IMR-90 (cell line): Measurements from ENCODE around the gene TRAFD1. TPM values are rescaled to one million over a fixed set of nuclear protein-coding genes. Genes with fewer than 3 reads are reported as not detected.

Experiments
- ATAC-seq: fragments of 200-7000 bp; cut with Tn5 transposase; 2 replicates; pipeline ENCODE4 v1.9.1; 2020; ENCODE audit warnings: low read depth, mild to moderate bottlenecking, moderate library complexity
- BruUV-seq: library from RNA; stranded (reverse); fragments of 400-500 nt; replicated peaks from 2 replicates; lab custom pipeline; 2021; lab: Mats Ljungman, UMichigan
- CTCF ChIA-PET: fragments of 300-600 bp; formaldehyde crosslinking; extraction: SDS; loops from one replicate; lab custom pipeline; 2021; ENCODE audit warnings: antibody characterized with exemption; lab: Yijun Ruan, JAX
- POLR2A ChIA-PET: fragments of 300-600 bp; sonication (Branson Sonifier 250); formaldehyde crosslinking; loops from one replicate; lab custom pipeline; 2022; ENCODE audit warnings: antibody characterized with exemption; ENCODE audit not compliant: unreplicated experiment; lab: Charles Lee
- DNase-seq: peaks from one replicate; pipeline ENCODE4 v3.0.0; 2013
- H2AFZ ChIP-seq: replicated peaks from 2 replicates; pipeline ENCODE3; 2013; ENCODE audit warnings: low read length, mild to moderate bottlenecking; ENCODE audit not compliant: poor library complexity
- H2AK5ac ChIP-seq: 2 replicates; pipeline ENCODE4 v1.6.1; 2013; ENCODE audit warnings: low read depth, low read length, inconsistent platforms
- H2AK9ac ChIP-seq: replicated peaks from 2 replicates; pipeline ENCODE3; 2013; ENCODE audit warnings: mild to moderate bottlenecking, low read depth, low read length, moderate library complexity; ENCODE audit not compliant: poor library complexity
- H2BK120ac ChIP-seq: 2 replicates; pipeline ENCODE4 v1.6.1; 2013; ENCODE audit warnings: low read depth, low read length, inconsistent platforms
- H2BK15ac ChIP-seq: 3 replicates; pipeline ENCODE4 v1.6.1; 2013; ENCODE audit warnings: low read depth, low read length, inconsistent platforms
- H2BK20ac ChIP-seq: 2 replicates; pipeline ENCODE4 v1.6.1; 2013; ENCODE audit warnings: low read depth, mild to moderate bottlenecking, inconsistent platforms, low read length, moderate library complexity
- H2BK5ac ChIP-seq: 2 replicates; pipeline ENCODE4 v1.6.1; 2013; ENCODE audit warnings: mild to moderate bottlenecking, low read depth, low read length, inconsistent platforms; ENCODE audit not compliant: poor library complexity, severe bottlenecking
- H3K14ac ChIP-seq: replicated peaks from 2 replicates; pipeline ENCODE4 v1.6.1; 2013; ENCODE audit warnings: low read depth, low read length, inconsistent platforms
- H3K18ac ChIP-seq: 2 replicates; pipeline ENCODE4 v1.6.1; 2013; ENCODE audit warnings: low read depth, low read length, control low read depth
- H3K23ac ChIP-seq: 2 replicates; pipeline ENCODE4 v1.6.1; 2013; ENCODE audit warnings: low read depth, low read length, inconsistent platforms
- H3K27ac ChIP-seq: 2 replicates; pipeline ENCODE4 v1.5.1; 2013; ENCODE audit warnings: mild to moderate bottlenecking, control low read depth, low read length; ENCODE audit not compliant: insufficient read depth
- H3K27me3 ChIP-seq: 2 replicates; pipeline ENCODE4 v1.6.1; 2013; ENCODE audit warnings: low read length; ENCODE audit not compliant: control insufficient read depth, insufficient read depth
- H3K36me3 ChIP-seq: 2 replicates; pipeline ENCODE4 v1.6.1; 2013; ENCODE audit warnings: low read length, mixed read lengths; ENCODE audit not compliant: control insufficient read depth, insufficient read depth
- H3K4ac ChIP-seq: 2 replicates; pipeline ENCODE4 v1.6.1; 2013; ENCODE audit warnings: low read depth, low read length, inconsistent platforms
- H3K4me1 ChIP-seq: 2 replicates; pipeline ENCODE4 v1.6.1; 2013; ENCODE audit warnings: low read length, mixed read lengths; ENCODE audit not compliant: control insufficient read depth, insufficient read depth
- H3K4me2 ChIP-seq: 2 replicates; pipeline ENCODE4 v1.6.1; 2013; ENCODE audit warnings: low read depth, mild to moderate bottlenecking, control low read depth, low read length, moderate library complexity
- H3K4me3 ChIP-seq: 2 replicates; pipeline ENCODE4 v1.5.1; 2013; ENCODE audit warnings: low read depth, mild to moderate bottlenecking, control low read depth, low read length, moderate library complexity; ENCODE audit not compliant: insufficient read depth
- H3K56ac ChIP-seq: 2 replicates; pipeline ENCODE4 v1.6.1; 2013; ENCODE audit warnings: low read length, inconsistent platforms; ENCODE audit not compliant: insufficient read depth; ENCODE audit errors: extremely low read depth
- H3K79me1 ChIP-seq, 2 experiments: 2 replicates each; pipeline ENCODE4 v1.6.1; 2013; ENCODE audit warnings: low read length in 2 of 2, inconsistent platforms in 1 of 2, low read depth in 1 of 2
- H3K9ac ChIP-seq: 2 replicates; pipeline ENCODE4 v1.6.1; 2013; ENCODE audit warnings: low read depth, low read length, control low read depth
- H3K9me1 ChIP-seq: 2 replicates; pipeline ENCODE4 v1.6.1; 2013; ENCODE audit warnings: low read length, inconsistent platforms; ENCODE audit not compliant: insufficient read depth
- H3K9me3 ChIP-seq: 2 replicates; pipeline ENCODE4 v1.6.1; 2013; ENCODE audit warnings: low read length; ENCODE audit not compliant: control insufficient read depth, insufficient read depth
- H4K20me1 ChIP-seq: 2 replicates; pipeline ENCODE4 v1.6.1; 2013; ENCODE audit warnings: low read length, inconsistent platforms; ENCODE audit not compliant: insufficient read depth
- H4K5ac ChIP-seq: 2 replicates; pipeline ENCODE4 v1.6.1; 2013; ENCODE audit warnings: mild to moderate bottlenecking, low read depth, low read length, control low read depth
- H4K8ac ChIP-seq, 2 experiments: 2 replicates each; pipeline ENCODE4 v1.6.1; 2013; ENCODE audit warnings: low read depth in 2 of 2, low read length in 2 of 2, control low read depth in 1 of 2, inconsistent platforms in 1 of 2
- H4K91ac ChIP-seq: 2 replicates; pipeline ENCODE4 v1.6.1; 2013; ENCODE audit warnings: low read depth, low read length, inconsistent platforms; ENCODE audit not compliant: insufficient read depth
- BHLHE40 ChIP-seq: fragments of 150-350 bp; IDR thresholded peaks from 2 replicates; pipeline ENCODE4 v1.6.1; 2016; ENCODE audit warnings: mild to moderate bottlenecking, low read depth, low read length
- CHD1 ChIP-seq: IDR thresholded peaks from 2 replicates; pipeline ENCODE4 v1.6.1; 2012; ENCODE audit warnings: low read depth, low read length, improper control_type of control experiment
- CTCF ChIP-seq: conservative IDR thresholded peaks from 2 replicates; pipeline ENCODE4 v1.5.1; 2012; ENCODE audit warnings: mild to moderate bottlenecking, low read depth, low read length, improper control_type of control experiment
- FOS ChIP-seq: fragments of 150-350 bp; IDR thresholded peaks from 2 replicates; pipeline ENCODE4 v1.6.1; 2016; ENCODE audit warnings: low read depth, low read length
- MAFK ChIP-seq: IDR thresholded peaks from 2 replicates; pipeline ENCODE4 v1.6.1; 2012; ENCODE audit warnings: low read depth, low read length, improper control_type of control experiment
- MAZ ChIP-seq: IDR thresholded peaks from 2 replicates; pipeline ENCODE4 v1.6.1; 2012; ENCODE audit warnings: low read depth, mild to moderate bottlenecking, low read length, improper control_type of control experiment, moderate library complexity, borderline replicate concordance
- MXI1 ChIP-seq: IDR thresholded peaks from 2 replicates; pipeline ENCODE4 v1.6.1; 2012; ENCODE audit warnings: low read depth, mild to moderate bottlenecking, low read length, moderate library complexity, borderline replicate concordance
- RAD21 ChIP-seq: IDR thresholded peaks from 2 replicates; pipeline ENCODE4 v1.6.1; 2012; ENCODE audit warnings: low read length, improper control_type of control experiment
- RCOR1 ChIP-seq: IDR thresholded peaks from 2 replicates; pipeline ENCODE4 v1.6.1; 2012; ENCODE audit warnings: mild to moderate bottlenecking, low read length, improper control_type of control experiment; ENCODE audit not compliant: insufficient replicate concordance
- RFX5 ChIP-seq: IDR thresholded peaks from 2 replicates; pipeline ENCODE4 v1.8.0; 2012; ENCODE audit warnings: low read depth, mild to moderate bottlenecking, low read length, moderate library complexity
- WGBS, 2 experiments: methylation state at CpG; one replicate each; pipeline versions ENCODE4 v1.1.5 to v1.1.7; 2013; ENCODE audit warnings: missing lambda C conversion rate in 2 of 2; ENCODE audit not compliant: insufficient read length in 1 of 2; ENCODE audit errors: extremely low coverage in 2 of 2; 5-methylcytosine and 5-hydroxymethylcytosine counted together
- dilution Hi-C: fragments of 300-500 bp; cut with HindIII; formaldehyde crosslinking; loops from one replicate; pipeline ENCODE4 v1.14.3; 2018; ENCODE audit warnings: low sequenced_read_pairs; ENCODE audit not compliant: unreplicated experiment
- in situ Hi-C: fragments of 300-500 bp; cut with MboI; formaldehyde crosslinking; loops from 3 replicates; pipeline ENCODE4 v1.14.3; 2019; ENCODE audit warnings: low sequenced_read_pairs, inconsistent platforms, mixed read lengths
- intact Hi-C: fragments of 100-400 bp; cut with micrococcal nuclease; formaldehyde crosslinking; loops from 2 replicates; pipeline ENCODE4 v1.10.0; 2022
- polyA plus RNA-seq, 3 experiments: library from polyadenylated mRNA; depleted of rRNA; stranded (reverse); fragments of >200 nt; gene quantifications; 2 replicates each; pipeline ENCODE4 v1.2.3, GENCODE V29; 2012; ENCODE audit warnings: low replicate concordance in 1 of 3
- total RNA-seq: library from RNA; depleted of rRNA; stranded (reverse); fragments of >200 nt; gene quantifications from 2 replicates; pipeline ENCODE4 v1.2.3, GENCODE V29; 2012
- TF ChIP-seq, protein P1 (sequence below): fragments of 150-350 bp; IDR thresholded peaks from 2 replicates; pipeline ENCODE4 v1.6.1; 2017; ENCODE audit warnings: mild to moderate bottlenecking, antibody characterized with exemption, low read length, low read depth

TRAFD1 gene
- total and polyA plus RNA-seq, 2 of the 4 experiments (the other 2 are of a cell fraction), result 41.3 to 70.4 TPM

GRCh38 chr12:112112409-112113133 is 12.8 kb upstream of the TRAFD1 start (continued):
- TF ChIP-seq RAD21 (no peak), BHLHE40 (no peak)

- H3K4ac ChIP-seq, result no peak overlapping the region
- H3K4me3 ChIP-seq, result no peak overlapping the region
- no peak overlapping the region for H2BK120ac ChIP-seq
- no peak overlapping the region for H2AK5ac ChIP-seq
- no TSS peak for BruUV-seq
- no peak overlapping the region for H2BK15ac ChIP-seq
- H3K9me1 ChIP-seq, result peaks cover 7% of the 10 kb centered on the region
- H3K4me2 ChIP-seq, result no peak overlapping the region
- no CpG with 5 or more reads among the region's 6 CpGs for WGBS, 2 experiments
- no peaks in the 10 kb centered on the region for H3K9me3 ChIP-seq
- no peaks in the 10 kb centered on the region for H3K36me3 ChIP-seq
- CTCF ChIA-PET, result no interaction called here
- H2AK9ac ChIP-seq, result no peak overlapping the region
- intact Hi-C loops, result no loop called here
- POLR2A ChIA-PET, result no interaction called here
- H3K27ac ChIP-seq, result no peak overlapping the region
- H2BK20ac ChIP-seq, result 0 out of 2 replicates have a peak overlapping the region, but pooled peaks have one; percentile 20
- no peak overlapping the region; a peak in 1 of 4 replicates for H4K8ac ChIP-seq
- no peak overlapping the region for H4K91ac ChIP-seq
- dilution Hi-C loops, result no loop called here
- no peak overlapping the region for H3K18ac ChIP-seq
- H3K9ac ChIP-seq, result no peak overlapping the region
- no peak overlapping the region for H3K14ac ChIP-seq
- no peaks in the 10 kb centered on the region for H4K20me1 ChIP-seq
- H3K23ac ChIP-seq, result no peak overlapping the region
- no peak for DNase-seq
- no peak overlapping the region for H4K5ac ChIP-seq
- peaks cover 0 to 4% of the 10 kb centered on the region in 2 experiments; a peak in 1 of 4 replicates for H3K79me1 ChIP-seq
- ATAC-seq, result no peak
- H2AFZ ChIP-seq, result no peak overlapping the region
- no peak overlapping the region for H3K56ac ChIP-seq
- no peaks in the 10 kb centered on the region for H3K27me3 ChIP-seq
- in situ Hi-C loops, result no loop called here
- H2BK5ac ChIP-seq, result no peak overlapping the region
- peaks cover 15% of the 10 kb centered on the region for H3K4me1 ChIP-seq
- TF ChIP-seq FOS, result no peak
- TF ChIP-seq, protein P1, sequence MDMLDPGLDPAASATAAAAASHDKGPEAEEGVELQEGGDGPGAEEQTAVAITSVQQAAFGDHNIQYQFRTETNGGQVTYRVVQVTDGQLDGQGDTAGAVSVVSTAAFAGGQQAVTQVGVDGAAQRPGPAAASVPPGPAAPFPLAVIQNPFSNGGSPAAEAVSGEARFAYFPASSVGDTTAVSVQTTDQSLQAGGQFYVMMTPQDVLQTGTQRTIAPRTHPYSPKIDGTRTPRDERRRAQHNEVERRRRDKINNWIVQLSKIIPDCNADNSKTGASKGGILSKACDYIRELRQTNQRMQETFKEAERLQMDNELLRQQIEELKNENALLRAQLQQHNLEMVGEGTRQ, result no peak
- TF ChIP-seq RFX5, result no peak
- TF ChIP-seq MXI1, result no peak
- TF ChIP-seq CTCF, result no peak
- no peak for TF ChIP-seq MAFK
- TF ChIP-seq RCOR1, result no peak
- TF ChIP-seq CHD1, result no peak
- TF ChIP-seq MAZ, result no peak
These were observed 9.9 kb upstream of the TRAFD1 start for GRCh38 chr12:112115259-112116045.
